Parathyroid adenoma (tissue), 2 donors: ENCODE measurements around the gene NKAIN2.

Source experiments
- H2AFZ ChIP-seq: fragments of 300-600 bp; sonication (generic); one replicate; pipeline ENCODE4 v1.7.0; 2017; ENCODE audit warnings: antibody characterized with exemption, mild to moderate bottlenecking
- H3K27ac ChIP-seq: fragments of 300-600 bp; sonication (generic); one replicate; pipeline ENCODE4 v1.7.0; 2017
- H3K27me3 ChIP-seq: fragments of 300-600 bp; sonication (generic); one replicate; pipeline ENCODE4 v1.7.0; 2017; ENCODE audit warnings: low read length; ENCODE audit not compliant: control insufficient read depth, insufficient read depth
- H3K36me3 ChIP-seq: fragments of 300-600 bp; sonication (generic); one replicate; pipeline ENCODE4 v1.7.0; 2017; ENCODE audit warnings: low read length; ENCODE audit not compliant: control insufficient read depth, insufficient read depth
- H3K4me1 ChIP-seq: fragments of 300-600 bp; sonication (generic); one replicate; pipeline ENCODE4 v1.7.0; 2017; ENCODE audit warnings: control low read depth
- H3K4me2 ChIP-seq: fragments of 300-600 bp; sonication (generic); one replicate; pipeline ENCODE4 v1.7.0; 2017; ENCODE audit warnings: low read length
- H3K4me3 ChIP-seq: fragments of 300-600 bp; sonication (generic); one replicate; pipeline ENCODE4 v1.7.0; 2017; ENCODE audit warnings: low read depth, low read length
- H3K79me2 ChIP-seq: fragments of 300-600 bp; sonication (generic); one replicate; pipeline ENCODE4 v1.7.0; 2017; ENCODE audit warnings: control low read depth
- H3K9ac ChIP-seq: fragments of 300-600 bp; sonication (generic); one replicate; pipeline ENCODE4 v1.7.0; 2017; ENCODE audit warnings: mild to moderate bottlenecking
- H3K9me3 ChIP-seq: fragments of 300-600 bp; sonication (generic); one replicate; pipeline ENCODE4 v1.7.0; 2017; ENCODE audit warnings: low read length; ENCODE audit not compliant: control insufficient read depth
- TF ChIP-seq, protein P1 (sequence below): fragments of 300-600 bp; sonication (generic); IDR thresholded peaks from one replicate; pipeline ENCODE4 v1.7.0; 2017; ENCODE audit warnings: antibody characterized with exemption, mild to moderate bottlenecking
- donor health status: primary hyperparathyroidism.

NKAIN2 gene

DNA sequence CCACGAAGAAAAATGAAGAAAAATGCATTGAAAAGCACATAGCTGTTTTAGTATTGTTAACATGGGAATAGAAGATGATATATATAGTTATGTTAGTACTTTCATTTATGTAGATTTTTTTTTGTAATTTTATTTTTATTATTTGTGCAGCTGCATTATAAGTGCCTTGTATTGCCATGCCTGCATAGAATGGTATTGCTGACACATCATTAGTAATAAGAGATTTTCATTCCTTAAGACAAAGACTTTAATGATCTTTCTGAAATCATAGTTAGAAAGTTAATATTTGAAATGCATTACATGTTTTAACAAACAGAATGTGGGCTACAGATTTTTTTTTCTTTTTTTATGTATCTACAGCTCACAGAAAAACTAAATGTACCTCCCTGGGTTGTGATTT is 506.5 kb downstream of the NKAIN2 start:
- Histone ChIP-seq H3K9ac (no peak overlapping the region), H3K27me3 (no peaks in the 10 kb centered on the region), H3K27ac (no peak overlapping the region)

DNA sequence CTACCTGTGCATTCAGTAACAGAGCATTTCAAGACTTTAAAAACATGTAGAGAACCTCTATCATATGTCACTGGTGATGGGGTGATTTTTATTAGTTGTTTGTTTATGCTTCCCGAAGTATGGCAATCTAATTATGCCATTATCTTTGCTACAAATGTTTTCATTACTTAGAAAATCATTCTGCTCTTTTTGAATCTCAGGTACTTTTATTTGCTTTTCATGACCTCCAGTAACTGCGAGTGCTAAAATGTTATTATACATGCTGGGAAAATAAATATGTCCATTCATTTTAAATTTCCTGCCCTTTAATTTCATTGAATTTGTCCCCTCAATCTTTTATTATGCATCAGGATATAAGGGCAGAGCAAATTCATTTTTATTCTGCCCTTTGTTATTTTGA is 515.7 kb downstream of the NKAIN2 start:
- H2AFZ ChIP-seq: no peak overlapping the region
- no peak overlapping the region for H3K4me3 ChIP-seq
- H3K9me3 ChIP-seq: no peaks in the 10 kb centered on the region
- no peak overlapping the region for H3K4me2 ChIP-seq
- no peaks in the 10 kb centered on the region for H3K4me1 ChIP-seq
- no peaks in the 10 kb centered on the region for H3K36me3 ChIP-seq
- no peaks in the 10 kb centered on the region for H3K27me3 ChIP-seq
- H3K9ac ChIP-seq: no peak overlapping the region
- TF ChIP-seq, protein P1, sequence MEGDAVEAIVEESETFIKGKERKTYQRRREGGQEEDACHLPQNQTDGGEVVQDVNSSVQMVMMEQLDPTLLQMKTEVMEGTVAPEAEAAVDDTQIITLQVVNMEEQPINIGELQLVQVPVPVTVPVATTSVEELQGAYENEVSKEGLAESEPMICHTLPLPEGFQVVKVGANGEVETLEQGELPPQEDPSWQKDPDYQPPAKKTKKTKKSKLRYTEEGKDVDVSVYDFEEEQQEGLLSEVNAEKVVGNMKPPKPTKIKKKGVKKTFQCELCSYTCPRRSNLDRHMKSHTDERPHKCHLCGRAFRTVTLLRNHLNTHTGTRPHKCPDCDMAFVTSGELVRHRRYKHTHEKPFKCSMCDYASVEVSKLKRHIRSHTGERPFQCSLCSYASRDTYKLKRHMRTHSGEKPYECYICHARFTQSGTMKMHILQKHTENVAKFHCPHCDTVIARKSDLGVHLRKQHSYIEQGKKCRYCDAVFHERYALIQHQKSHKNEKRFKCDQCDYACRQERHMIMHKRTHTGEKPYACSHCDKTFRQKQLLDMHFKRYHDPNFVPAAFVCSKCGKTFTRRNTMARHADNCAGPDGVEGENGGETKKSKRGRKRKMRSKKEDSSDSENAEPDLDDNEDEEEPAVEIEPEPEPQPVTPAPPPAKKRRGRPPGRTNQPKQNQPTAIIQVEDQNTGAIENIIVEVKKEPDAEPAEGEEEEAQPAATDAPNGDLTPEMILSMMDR: no peak
- H3K79me2 ChIP-seq: no peaks in the 10 kb centered on the region
- no peak overlapping the region for H3K27ac ChIP-seq

More for the DNA sequence above, 506.5 kb downstream of the NKAIN2 start:
- Histone ChIP-seq H3K36me3 (no peaks in the 10 kb centered on the region), H3K4me3 (no peak overlapping the region), H3K4me2 (no peak overlapping the region), H2AFZ (no peak overlapping the region), H3K9me3 (no peaks in the 10 kb centered on the region), H3K4me1 (no peaks in the 10 kb centered on the region), H3K79me2 (no peaks in the 10 kb centered on the region)
- TF ChIP-seq, protein P1: no peak

DNA sequence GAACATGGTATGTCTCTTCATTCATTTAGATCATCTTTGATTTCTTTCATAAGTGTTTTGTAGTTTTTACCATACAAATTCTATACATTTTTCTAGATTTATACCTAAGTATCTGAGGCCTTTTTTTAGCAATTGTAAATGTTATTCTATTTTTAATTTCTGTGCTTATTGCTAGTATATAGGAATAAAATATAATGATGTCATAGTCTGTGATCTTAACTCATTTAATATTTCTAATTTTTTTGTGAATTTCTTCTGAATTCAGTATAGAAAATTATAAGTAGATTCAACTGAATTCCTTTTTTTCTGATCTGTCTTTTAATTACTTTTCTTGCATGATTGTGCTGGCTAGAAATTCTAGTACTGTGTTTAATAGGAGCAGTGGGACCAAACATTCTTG is 520.6 kb downstream of the NKAIN2 start:
- Histone ChIP-seq H3K27me3 (no peaks in the 10 kb centered on the region), H3K4me1 (no peaks in the 10 kb centered on the region), H3K9me3 (no peaks in the 10 kb centered on the region), H3K4me2 (no peak overlapping the region), H3K79me2 (no peaks in the 10 kb centered on the region), H3K36me3 (no peaks in the 10 kb centered on the region), H3K9ac (no peak overlapping the region), H3K4me3 (no peak overlapping the region), H3K27ac (no peak overlapping the region), H2AFZ (no peak overlapping the region)
- TF ChIP-seq, protein P1: no peak

DNA sequence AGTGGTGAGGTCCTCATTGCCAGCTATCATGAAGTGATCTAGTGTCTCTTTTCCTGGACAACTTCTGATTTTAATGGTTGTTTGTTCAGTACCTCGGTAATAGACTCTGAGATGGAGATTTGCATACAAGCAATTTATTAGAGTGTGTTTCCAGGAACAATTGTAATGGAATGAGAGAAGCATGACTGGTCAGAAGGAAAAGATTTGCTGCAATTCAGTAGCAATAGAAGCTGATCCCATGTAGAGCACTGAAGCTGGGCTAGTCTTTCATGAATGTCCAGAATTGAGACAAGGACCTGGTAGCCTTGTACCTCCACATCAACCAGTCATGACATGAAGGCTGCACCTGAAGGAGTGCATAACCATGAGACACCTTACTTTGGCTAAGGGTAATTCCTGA is 526.5 kb downstream of the NKAIN2 start:
- Histone ChIP-seq H3K9ac (no peak overlapping the region), H3K9me3 (no peaks in the 10 kb centered on the region), H3K4me2 (no peak overlapping the region), H3K27ac (no peak overlapping the region), H2AFZ (no peak overlapping the region), H3K4me3 (no peak overlapping the region), H3K4me1 (no peaks in the 10 kb centered on the region), H3K79me2 (no peaks in the 10 kb centered on the region), H3K36me3 (no peaks in the 10 kb centered on the region), H3K27me3 (no peaks in the 10 kb centered on the region)
- TF ChIP-seq, protein P1: no peak

DNA sequence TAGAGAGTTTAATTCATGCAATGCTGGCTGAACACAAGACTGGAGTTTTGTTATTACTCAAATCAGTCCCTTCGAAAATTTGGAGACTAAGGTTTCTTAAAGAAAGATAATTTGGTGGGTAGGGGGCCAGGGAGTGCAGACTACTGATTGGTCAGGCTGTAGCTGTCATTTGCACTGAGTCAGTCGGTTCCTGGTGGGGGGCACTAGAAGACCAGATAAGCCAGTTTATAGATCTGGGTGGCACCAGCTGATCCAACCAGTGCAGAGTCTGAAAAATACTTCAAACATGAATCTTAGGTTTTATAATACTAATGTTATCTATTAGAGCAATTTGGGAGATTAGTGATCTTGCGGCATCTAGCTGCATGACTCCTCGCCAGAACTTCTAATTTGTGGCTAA is 530.7 kb downstream of the NKAIN2 start:
- Histone ChIP-seq H3K4me3 (no peak overlapping the region), H3K36me3 (no peaks in the 10 kb centered on the region), H3K27ac (no peak overlapping the region), H3K79me2 (no peaks in the 10 kb centered on the region), H2AFZ (no peak overlapping the region), H3K27me3 (no peaks in the 10 kb centered on the region), H3K9me3 (no peaks in the 10 kb centered on the region), H3K9ac (no peak overlapping the region), H3K4me2 (no peak overlapping the region), H3K4me1 (no peaks in the 10 kb centered on the region)
- TF ChIP-seq, protein P1: no peak
